Effector memory CD4-positive, alpha-beta T cell (primary cell): ENCODE results near the gene TLE3.

ENCODE experiments used
- DNase-seq, 3 donors: peaks; one replicate each; pipeline ENCODE4 v3.0.0-alpha.2; 2020
- H3K27ac ChIP-seq: 2 replicates; pipeline ENCODE4 v1.7.0; 2013; ENCODE audit warnings: mild to moderate bottlenecking, low read length, moderate library complexity; ENCODE audit not compliant: insufficient read depth, poor library complexity, severe bottlenecking
- H3K27me3 ChIP-seq: replicated peaks from 2 replicates; pipeline ENCODE4 v1.7.0; 2013; ENCODE audit warnings: mild to moderate bottlenecking, low read length; ENCODE audit not compliant: insufficient read depth, control insufficient read depth, poor library complexity, severe bottlenecking
- H3K36me3 ChIP-seq: 2 replicates; pipeline ENCODE4 v1.7.0; 2013; ENCODE audit warnings: mild to moderate bottlenecking, low read length, moderate library complexity; ENCODE audit not compliant: control insufficient read depth, insufficient read depth
- H3K4me1 ChIP-seq: 2 replicates; pipeline ENCODE4 v1.7.0; 2013; ENCODE audit warnings: low read length, mild to moderate bottlenecking; ENCODE audit not compliant: control insufficient read depth, insufficient read depth, poor library complexity, severe bottlenecking
- H3K4me3 ChIP-seq: 2 replicates; pipeline ENCODE4 v1.7.0; 2013; ENCODE audit warnings: low read length, low read depth, mild to moderate bottlenecking; ENCODE audit not compliant: insufficient read depth, poor library complexity, severe bottlenecking
- H3K9me3 ChIP-seq: 2 replicates; pipeline ENCODE4 v1.7.0; 2013; ENCODE audit warnings: mild to moderate bottlenecking, low read length, moderate library complexity; ENCODE audit not compliant: control insufficient read depth

The TLE3 gene

GRCh38 chr15:70063980-70064379, 33.7 kb downstream of the TLE3 start:
- Histone ChIP-seq H3K4me3 (no peak overlapping the region), H3K27ac (no peak overlapping the region), H3K27me3 (no peaks in the 10 kb centered on the region), H3K9me3 (no peaks in the 10 kb centered on the region), H3K36me3 (peaks cover 86% of the 10 kb centered on the region), H3K4me1 (no peaks in the 10 kb centered on the region)
- DNase-seq, result no peak

DNA sequence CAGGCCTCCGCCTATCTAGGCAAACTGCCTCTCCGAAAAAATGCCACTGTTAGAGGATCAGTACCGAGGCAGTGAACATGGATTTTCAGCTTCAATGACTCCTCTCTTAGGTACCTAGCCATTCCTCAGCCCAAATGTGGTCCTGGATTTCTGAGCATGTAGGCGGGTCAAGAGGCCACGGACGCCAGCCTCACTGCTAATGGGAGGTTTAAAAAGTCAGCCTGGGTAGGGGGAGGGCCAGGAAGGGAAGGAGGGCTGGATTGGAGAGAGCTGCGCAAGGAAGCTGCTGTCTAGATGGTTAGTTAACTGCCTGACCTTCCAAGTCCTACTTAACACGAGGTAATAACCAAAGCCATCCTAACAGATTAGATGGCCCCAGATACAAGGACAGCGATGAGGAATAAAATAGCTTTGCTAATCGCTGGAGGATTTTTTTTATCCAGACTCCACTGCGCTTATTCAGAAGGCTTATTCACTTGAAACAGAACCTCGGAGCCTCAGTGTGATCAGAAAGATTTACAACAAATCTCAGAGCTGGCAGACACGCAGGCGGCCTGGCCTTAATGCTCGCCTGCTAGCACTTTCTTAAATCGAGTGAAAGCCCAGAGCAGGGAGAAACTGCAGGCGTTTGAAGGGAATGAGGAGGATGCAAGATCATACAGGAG, 34.3 kb downstream of the TLE3 start:
- H3K4me3 ChIP-seq, result no peak overlapping the region
- H3K4me1 ChIP-seq, result no peaks in the 10 kb centered on the region
- no peak overlapping the region for H3K27ac ChIP-seq
- no peak for DNase-seq
- H3K36me3 ChIP-seq, result peaks cover 86% of the 10 kb centered on the region
- no peaks in the 10 kb centered on the region for H3K27me3 ChIP-seq
- H3K9me3 ChIP-seq, result no peaks in the 10 kb centered on the region

- Histone ChIP-seq H3K4me1 (no peaks in the 10 kb centered on the region), H3K36me3 (peaks cover 93% of the 10 kb centered on the region), H3K4me3 (no peak overlapping the region), H3K9me3 (no peaks in the 10 kb centered on the region), H3K27me3 (no peaks in the 10 kb centered on the region), H3K27ac (no peak overlapping the region)
- no peak for DNase-seq
Observed at GRCh38 chr15:70062321-70062956, 35.3 kb downstream of the TLE3 start.

DNA sequence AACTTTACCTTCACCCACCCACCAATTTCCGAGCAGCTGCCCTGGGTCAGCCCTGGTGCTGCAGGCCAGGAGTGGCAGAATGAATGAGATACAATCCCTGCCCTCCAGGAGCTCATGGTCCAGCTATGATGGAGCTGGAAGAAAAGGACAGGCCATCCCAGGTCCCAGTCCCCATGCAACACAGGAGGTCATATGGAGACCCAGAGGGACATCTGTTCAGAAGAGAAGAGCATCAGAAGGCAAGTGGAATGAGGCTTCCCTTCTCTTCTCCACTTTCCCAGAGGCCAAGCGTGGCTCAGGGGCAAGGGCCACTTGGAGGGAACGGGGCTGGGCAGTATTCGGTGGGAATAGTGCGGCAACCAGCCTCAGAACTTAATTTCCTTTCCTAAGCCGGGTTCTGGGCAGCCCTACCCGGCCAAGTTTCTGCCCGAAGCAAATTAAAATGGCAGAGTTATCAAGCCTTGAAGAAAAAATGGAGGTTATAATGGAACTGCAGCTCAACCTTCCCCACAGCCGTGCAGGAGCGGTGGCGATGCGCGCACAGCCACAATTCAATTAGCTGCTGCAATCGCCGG, 35.9 kb downstream of the TLE3 start:
- DNase-seq, result no peak
- no peaks in the 10 kb centered on the region for H3K4me1 ChIP-seq
- no peak overlapping the region for H3K4me3 ChIP-seq
- H3K36me3 ChIP-seq, result peaks cover 94% of the 10 kb centered on the region
- no peak overlapping the region for H3K27ac ChIP-seq
- H3K9me3 ChIP-seq, result no peaks in the 10 kb centered on the region
- H3K27me3 ChIP-seq, result no peaks in the 10 kb centered on the region

DNA sequence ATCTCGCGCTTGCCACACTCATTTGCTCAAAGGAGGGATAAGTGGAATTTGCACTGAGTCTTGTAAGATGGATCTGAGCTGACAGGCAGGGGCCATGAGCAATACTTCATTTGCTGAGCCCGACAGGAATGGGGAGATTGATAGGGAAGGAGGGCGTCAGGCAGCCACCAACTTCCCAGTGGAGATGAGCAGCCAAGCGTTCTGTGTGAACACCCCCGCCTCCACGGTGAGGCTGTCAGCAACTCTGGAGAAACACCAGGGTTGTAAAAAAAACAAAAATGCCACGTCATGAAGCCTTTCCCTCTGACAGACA, 36.8 kb downstream of the TLE3 start:
- DNase-seq, result no peak

GRCh38 chr15:70060214-70060992, 37.3 kb downstream of the TLE3 start:
- peaks cover 96% of the 10 kb centered on the region for H3K36me3 ChIP-seq
- no peak for DNase-seq
- no peaks in the 10 kb centered on the region for H3K9me3 ChIP-seq

More for the DNA sequence above, 36.8 kb downstream of the TLE3 start:
- Histone ChIP-seq H3K36me3 (peaks cover 94% of the 10 kb centered on the region), H3K9me3 (no peaks in the 10 kb centered on the region), H3K27ac (no peak overlapping the region), H3K27me3 (no peaks in the 10 kb centered on the region), H3K4me1 (no peaks in the 10 kb centered on the region), H3K4me3 (no peak overlapping the region)

GRCh38 chr15:70059476-70060213, 38.1 kb downstream of the TLE3 start:
- no peaks in the 10 kb centered on the region for H3K9me3 ChIP-seq
- H3K4me1 ChIP-seq, result no peaks in the 10 kb centered on the region
- H3K27me3 ChIP-seq, result no peaks in the 10 kb centered on the region
- H3K36me3 ChIP-seq, result peaks cover 97% of the 10 kb centered on the region
- DNase-seq, result no peak
- no peak overlapping the region for H3K27ac ChIP-seq
- no peak overlapping the region for H3K4me3 ChIP-seq

More at GRCh38 chr15:70060214-70060992, 37.3 kb downstream of the TLE3 start:
- Histone ChIP-seq H3K4me1 (no peaks in the 10 kb centered on the region), H3K4me3 (no peak overlapping the region), H3K27ac (no peak overlapping the region), H3K27me3 (no peaks in the 10 kb centered on the region)

- DNase-seq, result no peak
- H3K9me3 ChIP-seq, result no peaks in the 10 kb centered on the region
- no peaks in the 10 kb centered on the region for H3K27me3 ChIP-seq
- no peak overlapping the region for H3K4me3 ChIP-seq
- no peaks in the 10 kb centered on the region for H3K4me1 ChIP-seq
- peaks cover 97% of the 10 kb centered on the region for H3K36me3 ChIP-seq
- H3K27ac ChIP-seq, result no peak overlapping the region
Observed at GRCh38 chr15:70058642-70059360, 38.9 kb downstream of the TLE3 start.

DNA sequence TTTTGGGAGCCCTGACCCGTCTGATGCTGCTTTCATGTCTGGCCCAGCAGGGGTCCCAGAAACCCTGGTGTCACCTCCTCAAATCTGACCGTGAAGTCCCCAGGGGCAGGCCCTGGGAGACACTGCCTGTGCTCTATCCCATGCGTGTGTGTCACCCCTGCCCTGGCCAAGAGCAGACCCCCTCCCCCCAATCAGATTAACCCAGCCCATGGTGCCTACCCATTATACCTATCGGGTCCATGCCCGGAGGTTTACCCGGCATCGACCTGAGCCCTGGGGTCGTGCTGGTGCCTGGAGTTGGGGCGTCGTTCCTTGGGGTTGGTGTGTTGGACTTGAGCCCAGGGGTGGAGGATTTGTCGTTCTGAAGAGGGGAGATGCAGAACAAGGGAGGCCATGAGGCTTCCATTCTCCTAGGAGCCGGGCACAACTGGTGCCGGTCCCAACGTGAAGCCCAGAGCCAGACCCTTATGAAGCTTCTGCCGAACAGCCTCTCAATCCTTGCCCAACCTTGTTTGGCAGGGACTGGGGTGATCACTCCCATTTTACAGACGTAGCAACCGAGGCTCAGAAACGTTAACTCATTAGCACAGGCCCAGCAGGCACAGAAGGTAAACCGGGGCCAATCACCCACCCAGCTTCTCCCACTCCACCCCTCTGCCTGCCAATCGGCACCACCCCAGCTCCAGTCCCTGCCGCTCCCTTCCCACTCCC, 39.6 kb downstream of the TLE3 start:
- no peak overlapping the region for H3K4me3 ChIP-seq
- no peak for DNase-seq
- H3K36me3 ChIP-seq, result peaks cover 97% of the 10 kb centered on the region
- H3K9me3 ChIP-seq, result no peaks in the 10 kb centered on the region
- no peaks in the 10 kb centered on the region for H3K27me3 ChIP-seq
- H3K27ac ChIP-seq, result no peak overlapping the region
- H3K4me1 ChIP-seq, result no peaks in the 10 kb centered on the region
